DOHH2 (cell line): ENCODE data around the gene OR8B2.

ENCODE experiments used
- H3F3A ChIP-seq: fragments of 200-600 bp; sonication (generic), shearing (Covaris generic); 2 replicates; pipeline ENCODE4 v1.6.0; 2016; ENCODE audit warnings: antibody characterized with exemption, mild to moderate bottlenecking; ENCODE audit not compliant: control insufficient read depth, insufficient read depth
- H3K27ac ChIP-seq: fragments of 200-600 bp; sonication (generic); 2 replicates; pipeline ENCODE4 v1.5.1; 2014; ENCODE audit warnings: low read depth, mild to moderate bottlenecking, low read length, moderate library complexity
- H3K27me3 ChIP-seq: fragments of 200-600 bp; sonication (generic); 2 replicates; pipeline ENCODE4 v1.6.1; 2014; ENCODE audit warnings: mild to moderate bottlenecking, low read length, mixed read lengths; ENCODE audit not compliant: control insufficient read depth
- H3K36me3 ChIP-seq: fragments of 200-600 bp; sonication (generic); 2 replicates; pipeline ENCODE4 v1.6.1; 2014; ENCODE audit warnings: mild to moderate bottlenecking, low read length, moderate library complexity, mixed read lengths; ENCODE audit not compliant: control insufficient read depth
- H3K4me1 ChIP-seq: fragments of 200-600 bp; sonication (generic); 2 replicates; pipeline ENCODE4 v1.6.1; 2014; ENCODE audit warnings: mild to moderate bottlenecking, low read length, mixed read lengths; ENCODE audit not compliant: control insufficient read depth
- H3K4me2 ChIP-seq: fragments of 200-600 bp; sonication (generic); 2 replicates; pipeline ENCODE4 v1.6.0; 2014; ENCODE audit warnings: mild to moderate bottlenecking, low read length, moderate library complexity
- H3K4me3 ChIP-seq: fragments of 200-600 bp; sonication (generic); 2 replicates; pipeline ENCODE4 v1.5.1; 2014; ENCODE audit warnings: mild to moderate bottlenecking, low read length, mixed read lengths
- H3K79me2 ChIP-seq: fragments of 200-600 bp; sonication (generic); 2 replicates; pipeline ENCODE4 v1.6.1; 2014; ENCODE audit warnings: mild to moderate bottlenecking, low read length, mixed read lengths; ENCODE audit not compliant: control insufficient read depth
- H3K9me2 ChIP-seq: fragments of 200-600 bp; sonication (generic); replicated peaks from 2 replicates; pipeline ENCODE4 v1.6.1; 2014; ENCODE audit warnings: mild to moderate bottlenecking, low read length, mixed read lengths; ENCODE audit not compliant: control insufficient read depth
- H3K9me3 ChIP-seq: fragments of 200-600 bp; sonication (generic); 2 replicates; pipeline ENCODE4 v1.6.1; 2014; ENCODE audit warnings: antibody characterized with exemption, low read length, mixed read lengths; ENCODE audit not compliant: control insufficient read depth, insufficient read depth
- H4K20me1 ChIP-seq: fragments of 200-600 bp; sonication (generic); 2 replicates; pipeline ENCODE4 v1.6.0; 2014; ENCODE audit warnings: low read depth, mild to moderate bottlenecking, antibody characterized with exemption, low read length, moderate library complexity; ENCODE audit not compliant: control insufficient read depth, insufficient read depth
- CTCF ChIP-seq: fragments of 200-600 bp; sonication (generic); IDR thresholded peaks from one replicate; pipeline ENCODE4 v1.5.1; 2014; ENCODE audit warnings: antibody characterized with exemption, mild to moderate bottlenecking, low read depth, low read length; ENCODE audit not compliant: poor library complexity, severe bottlenecking
- EZH2phosphoT487 ChIP-seq: fragments of 200-600 bp; sonication (generic); IDR thresholded peaks from 2 replicates; pipeline ENCODE4 v1.6.1; 2017; ENCODE audit warnings: borderline replicate concordance, mild to moderate bottlenecking, antibody characterized with exemption, low read length, moderate library complexity, mixed read lengths

The OR8B2 gene

GRCh38 chr11:124380585-124380984 lies 3.7 kb downstream of the OR8B2 start:
- Histone ChIP-seq H3K4me1 (no peaks in the 10 kb centered on the region), H3K36me3 (no peaks in the 10 kb centered on the region), H4K20me1 (no peaks in the 10 kb centered on the region)

GRCh38 chr11:124376280-124376679 lies 8.0 kb downstream of the OR8B2 start:
- Histone ChIP-seq H3K4me1 (no peaks in the 10 kb centered on the region), H3K79me2 (no peaks in the 10 kb centered on the region), H3K9me2 (no peaks in the 10 kb centered on the region; the same call in 1 of the 2 replicates), H3F3A (no peaks in the 10 kb centered on the region), H3K27ac (no peak overlapping the region), H3K4me2 (no peak overlapping the region), H3K4me3 (no peak overlapping the region), H3K36me3 (no peaks in the 10 kb centered on the region), H3K27me3 (no peaks in the 10 kb centered on the region), H3K9me3 (no peaks in the 10 kb centered on the region), H4K20me1 (no peaks in the 10 kb centered on the region)
- no peak for TF ChIP-seq EZH2phosphoT487
- TF ChIP-seq CTCF = no peak

More at GRCh38 chr11:124380585-124380984, 3.7 kb downstream of the OR8B2 start:
- H3K27ac ChIP-seq = no peak overlapping the region
- no peaks in the 10 kb centered on the region; the same call in 1 of the 2 replicates for H3K9me2 ChIP-seq
- H3K4me3 ChIP-seq = no peak overlapping the region
- no peaks in the 10 kb centered on the region for H3K9me3 ChIP-seq
- H3K4me2 ChIP-seq = no peak overlapping the region
- no peak for TF ChIP-seq CTCF
- no peak for TF ChIP-seq EZH2phosphoT487
- no peaks in the 10 kb centered on the region for H3F3A ChIP-seq
- H3K79me2 ChIP-seq = no peaks in the 10 kb centered on the region
- no peaks in the 10 kb centered on the region for H3K27me3 ChIP-seq

GRCh38 chr11:124359566-124359965 lies 24.7 kb downstream of the OR8B2 start:
- no peaks in the 10 kb centered on the region for H3K9me3 ChIP-seq
- H3K4me1 ChIP-seq = no peaks in the 10 kb centered on the region
- H4K20me1 ChIP-seq = no peaks in the 10 kb centered on the region
- no peaks in the 10 kb centered on the region for H3K36me3 ChIP-seq
- no peak overlapping the region for H3K4me3 ChIP-seq
- H3K79me2 ChIP-seq = no peaks in the 10 kb centered on the region
- H3F3A ChIP-seq = no peaks in the 10 kb centered on the region
- H3K9me2 ChIP-seq = no peaks in the 10 kb centered on the region
- TF ChIP-seq CTCF (no peak), EZH2phosphoT487 (no peak)
- H3K4me2 ChIP-seq = no peak overlapping the region
- no peak overlapping the region for H3K27ac ChIP-seq
- no peaks in the 10 kb centered on the region for H3K27me3 ChIP-seq
